Keratinocyte (primary cell): ENCODE results near the gene TAC3. TPM values are rescaled to one million over a fixed set of nuclear protein-coding genes. Genes with fewer than 3 reads are reported as not detected.
"Not testable (repeated sequence)": the region's sequence is repeated elsewhere in the genome, so short reads cannot be mapped to it uniquely, and the experiment has no call there.

Experiments used
- DNase-seq: peaks from one replicate; pipeline ENCODE4 v3.0.0-alpha.2; 2011; ENCODE audit warnings: low read depth, missing footprints, low spot score
- FAIRE-seq: peaks from 2 replicates; lab custom pipeline; 2011; peaks lifted over from hg19 to GRCh38; lab: Jason Lieb, UNC
- H2AFZ ChIP-seq: 2 replicates; pipeline ENCODE4 v1.6.0; 2012; ENCODE audit warnings: low read length, control low read depth, inconsistent platforms; ENCODE audit not compliant: control insufficient read depth
- H3K27ac ChIP-seq: 2 replicates; pipeline ENCODE4 v1.5.1; 2011; ENCODE audit warnings: low read length; ENCODE audit not compliant: control insufficient read depth, insufficient read depth
- H3K27me3 ChIP-seq: 3 replicates; pipeline ENCODE4 v1.6.0; 2011; ENCODE audit warnings: low read length; ENCODE audit not compliant: control insufficient read depth, insufficient read depth; ENCODE audit errors: extremely low read depth
- H3K36me3 ChIP-seq, 2 experiments: 2 replicates in 1 of 2; 3 replicates in 1 of 2; pipeline ENCODE4 v1.5.1; 2011; ENCODE audit warnings: low read length in 2 of 2, mild to moderate bottlenecking in 1 of 2; ENCODE audit not compliant: control insufficient read depth in 2 of 2, insufficient read depth in 2 of 2; ENCODE audit errors: extremely low read depth in 1 of 2
- H3K4me1 ChIP-seq: 3 replicates; pipeline ENCODE4 v1.5.1; 2011; ENCODE audit warnings: low read length; ENCODE audit not compliant: control insufficient read depth, insufficient read depth; ENCODE audit errors: extremely low read depth
- H3K4me2 ChIP-seq: 3 replicates; pipeline ENCODE4 v1.6.0; 2011; ENCODE audit warnings: low read depth, low read length; ENCODE audit not compliant: control insufficient read depth, insufficient read depth; ENCODE audit errors: extremely low read depth
- H3K4me3 ChIP-seq, 3 experiments: fragments of 200-600 bp in 1 of 3; sonication (generic) in 1 of 3; 2 replicates in 2 of 3; 3 replicates in 1 of 3; pipeline ENCODE4 v1.5.1; 2011 to 2016; ENCODE audit warnings: low read length in 3 of 3, mild to moderate bottlenecking in 3 of 3, control low read depth in 2 of 3, inconsistent platforms in 1 of 3, low read depth in 1 of 3, mixed read lengths in 1 of 3, mixed run types in 1 of 3, moderate library complexity in 1 of 3; ENCODE audit not compliant: control insufficient read depth in 2 of 3, insufficient read depth in 2 of 3; ENCODE audit errors: extremely low read depth in 1 of 3
- H3K79me2 ChIP-seq: 2 replicates; pipeline ENCODE4 v1.6.0; 2012; ENCODE audit warnings: low read length; ENCODE audit not compliant: control insufficient read depth, insufficient read depth
- H3K9ac ChIP-seq: 3 replicates; pipeline ENCODE4 v1.6.0; 2011; ENCODE audit warnings: low read length; ENCODE audit not compliant: control insufficient read depth, insufficient read depth; ENCODE audit errors: extremely low read depth
- H3K9me1 ChIP-seq: 3 replicates; pipeline ENCODE4 v1.6.0; 2011; ENCODE audit warnings: low read length; ENCODE audit not compliant: control insufficient read depth, insufficient read depth; ENCODE audit errors: extremely low read depth
- H3K9me3 ChIP-seq: 2 replicates; pipeline ENCODE4 v1.5.1; 2012; ENCODE audit warnings: low read depth, low read length; ENCODE audit not compliant: control insufficient read depth
- H4K20me1 ChIP-seq: 3 replicates; pipeline ENCODE4 v1.6.0; 2011; ENCODE audit warnings: low read length; ENCODE audit not compliant: control insufficient read depth, insufficient read depth; ENCODE audit errors: extremely low read depth
- CTCF ChIP-seq, 3 experiments: IDR thresholded peaks in 1 of 3; conservative IDR thresholded peaks in 1 of 3; optimal IDR thresholded peaks in 1 of 3; 2 replicates in 2 of 3; 3 replicates in 1 of 3; pipeline versions ENCODE3 to v1.5.1; 2011; ENCODE audit warnings: low read length in 3 of 3, mild to moderate bottlenecking in 3 of 3, moderate library complexity in 2 of 3, control low read depth in 1 of 3, inconsistent platforms in 1 of 3; ENCODE audit not compliant: insufficient read depth in 2 of 3; ENCODE audit errors: extremely low read depth in 1 of 3
- EZH2 ChIP-seq: IDR thresholded peaks from one replicate; pipeline ENCODE4 v1.6.1; 2012; ENCODE audit warnings: inconsistent platforms, mild to moderate bottlenecking, low read length, moderate library complexity
- dilution Hi-C: fragments of 300-500 bp; cut with MboI; formaldehyde crosslinking; loops from one replicate; pipeline ENCODE4 v1.7.0; 2020; ENCODE audit warnings: low sequenced_read_pairs; ENCODE audit not compliant: extremely low pct_ligation_motif_present
- polyA plus RNA-seq, 5 experiments: library from polyadenylated mRNA; depleted of rRNA in 3 of 5; stranded (reverse) in 3 of 5; stranded (forward) in 1 of 5; unstranded in 1 of 5; fragments of >200 nt; gene quantifications; 1 replicate in 1 of 5; 2 replicates in 3 of 5; 3 replicates in 1 of 5; pipeline versions ENCODE4 v1.2.1 to v1.2.3, GENCODE V29; 2011 to 2012; ENCODE audit warnings: missing spikeins in 2 of 5, low read depth in 1 of 5, low replicate concordance in 1 of 5

Gene TAC3
- polyA plus RNA-seq, 1 donor (not counting 4 experiments of a cell fraction or from before 2014, with no cell fraction given), result not detected

GRCh38 chr12:56983386-56983785 is 32.9 kb downstream of the TAC3 start:
- Histone ChIP-seq H4K20me1 (no peaks in the 10 kb centered on the region), H2AFZ (no peak overlapping the region), H3K27ac (no peak overlapping the region), H3K27me3 (no peaks in the 10 kb centered on the region), H3K4me1 (peaks cover 27% of the 10 kb centered on the region), H3K4me2 (no peak overlapping the region), H3K9me3 (no peaks in the 10 kb centered on the region), H3K9me1 (no peaks in the 10 kb centered on the region), H3K9ac (no peak overlapping the region), H3K36me3 (no peaks in the 10 kb centered on the region), H3K79me2 (no peaks in the 10 kb centered on the region), H3K4me3 (no peak overlapping the region)
- no peak for TF ChIP-seq CTCF (optimal IDR thresholded peaks at IDR 0.05 in 1 of 3, IDR thresholded peaks at IDR 0.05 in 1 of 3, conservative IDR thresholded peaks at IDR 0.05 in 1 of 3; ENCODE audit: extremely low read depth in 1 of 3, insufficient read depth in 2 of 3, low read length in 3 of 3)
- no peak for TF ChIP-seq EZH2
- no peak for FAIRE-seq
- no peak for DNase-seq
- dilution Hi-C loops, result no loop called here

GRCh38 chr12:56982578-56983236 is 33.6 kb downstream of the TAC3 start:
- H3K9ac ChIP-seq, H3K4me2 ChIP-seq, H3K36me3 ChIP-seq, H3K27me3 ChIP-seq, H3K79me2 ChIP-seq, H3K9me3 ChIP-seq, H4K20me1 ChIP-seq, H2AFZ ChIP-seq, dilution Hi-C loops, DNase-seq, FAIRE-seq, H3K4me3 ChIP-seq, H3K9me1 ChIP-seq, H3K27ac ChIP-seq: not testable (repeated sequence)
- peaks cover 27% of the 10 kb centered on the region for H3K4me1 ChIP-seq
